ENCODE data around the gene L2HGDH.

Gene L2HGDH

DNA sequence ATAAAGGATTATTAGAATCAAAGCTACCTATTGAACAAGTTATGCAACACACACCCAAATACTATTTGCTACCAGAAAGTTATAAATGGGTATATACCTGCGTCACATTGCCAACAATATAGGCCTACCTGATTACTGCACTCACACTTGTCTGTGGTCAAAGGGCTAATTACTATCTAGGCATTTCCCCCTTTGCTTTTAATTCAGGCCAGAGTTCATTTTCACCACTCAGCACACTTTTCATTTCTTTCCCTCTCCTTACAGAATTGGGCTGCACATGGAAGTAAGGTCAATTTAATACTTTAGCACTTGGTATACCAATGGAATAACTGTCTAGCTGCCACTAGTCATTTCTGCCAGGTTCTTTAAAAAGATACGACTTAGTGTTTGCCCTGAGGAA is 82.3 kb downstream of the L2HGDH start:
- DNase-seq (ENCODE audit: low read depth in 3 of 3) = no peak

GRCh38 chr14:50228313-50228712 is 83.7 kb downstream of the L2HGDH start:
- no peak for DNase-seq (ENCODE audit: low read depth in 3 of 3)

- no peak for DNase-seq (ENCODE audit: low read depth in 3 of 3)
Measured at GRCh38 chr14:50225974-50226297, 86.1 kb downstream of the L2HGDH start.

- DNase-seq (ENCODE audit: low read depth in 3 of 3) = no peak
Measured at GRCh38 chr14:50225067-50225973, 86.7 kb downstream of the L2HGDH start.

DNA sequence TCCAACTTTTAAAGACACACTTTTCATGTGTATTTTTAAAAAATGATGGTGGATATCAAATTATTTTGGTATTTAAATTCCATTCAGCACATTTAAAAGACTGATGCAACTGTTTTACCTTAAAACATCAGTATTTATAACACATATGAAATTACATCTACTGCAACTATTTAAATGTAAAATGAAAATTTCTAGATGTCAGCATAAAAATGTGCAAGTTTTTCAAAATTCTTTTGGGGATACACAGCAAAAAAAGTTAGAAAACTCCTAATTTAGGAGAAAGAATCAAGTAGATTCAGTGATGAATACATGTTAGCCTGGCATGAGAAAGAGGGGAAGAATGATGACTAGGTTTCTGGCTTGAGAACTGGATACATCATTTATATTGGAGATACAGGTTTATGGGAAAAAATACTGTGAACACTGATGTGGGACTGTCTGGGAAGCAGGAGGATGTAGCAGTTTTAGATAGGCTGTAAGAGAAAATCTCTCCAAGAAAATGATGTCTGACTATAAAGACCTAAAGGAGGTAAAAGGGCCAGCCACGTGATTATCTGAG is 89.9 kb downstream of the L2HGDH start:
- no peak for DNase-seq (ENCODE audit: low read depth in 3 of 3)

- no peak for DNase-seq (ENCODE audit: low read depth in 3 of 3)
Measured at GRCh38 chr14:50218501-50218900, 93.5 kb downstream of the L2HGDH start.

- no peak for DNase-seq (ENCODE audit: low read depth in 3 of 3)
Measured at GRCh38 chr14:50215416-50215815, 96.6 kb downstream of the L2HGDH start.

GRCh38 chr14:50213795-50214194 is 98.2 kb downstream of the L2HGDH start:
- DNase-seq (ENCODE audit: low read depth in 3 of 3) = no peak

GRCh38 chr14:50212726-50213125 is 99.3 kb downstream of the L2HGDH start:
- no peak for DNase-seq (ENCODE audit: low read depth in 3 of 3)

DNA sequence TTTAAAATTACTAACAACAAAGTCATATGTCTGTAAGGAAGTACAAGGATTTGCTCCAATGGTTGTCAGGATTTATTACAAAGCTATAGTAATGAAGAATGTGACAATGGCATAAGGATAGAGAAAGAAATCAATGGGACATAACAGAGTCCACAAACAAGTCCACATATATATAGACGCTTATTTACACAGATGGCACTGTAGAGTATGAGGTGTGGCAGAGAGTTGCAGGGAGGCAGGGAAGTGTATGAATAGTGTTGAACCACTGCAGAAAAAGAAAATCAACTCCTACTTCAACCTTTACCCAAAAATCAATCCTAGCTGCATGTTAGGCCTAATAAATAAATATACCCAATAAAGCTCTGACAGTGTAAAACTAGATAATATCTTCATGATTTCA is 102.0 kb downstream of the L2HGDH start:
- DNase-seq (ENCODE audit: low read depth in 3 of 3) = no peak

DNA sequence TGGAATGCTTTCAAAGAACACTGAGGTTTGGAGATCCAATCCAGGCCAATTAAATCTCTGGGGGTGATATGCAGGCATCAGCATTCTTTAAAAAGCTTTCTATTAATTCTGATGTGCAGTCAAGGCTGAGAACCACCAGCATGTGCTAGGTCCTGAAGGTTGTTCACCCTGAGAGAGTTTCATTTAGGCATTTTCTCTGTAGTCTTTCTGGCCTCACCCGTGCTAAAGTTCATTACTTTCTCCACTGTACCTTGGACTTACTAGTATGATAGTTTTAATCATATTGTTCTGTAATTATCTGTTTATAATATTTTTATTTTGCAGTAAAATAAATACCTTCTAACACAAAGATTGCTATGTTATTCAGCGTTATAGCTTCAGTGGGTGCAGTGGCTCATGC is 113.5 kb downstream of the L2HGDH start:
- DNase-seq (ENCODE audit: low read depth in 3 of 3) = no peak

DNA sequence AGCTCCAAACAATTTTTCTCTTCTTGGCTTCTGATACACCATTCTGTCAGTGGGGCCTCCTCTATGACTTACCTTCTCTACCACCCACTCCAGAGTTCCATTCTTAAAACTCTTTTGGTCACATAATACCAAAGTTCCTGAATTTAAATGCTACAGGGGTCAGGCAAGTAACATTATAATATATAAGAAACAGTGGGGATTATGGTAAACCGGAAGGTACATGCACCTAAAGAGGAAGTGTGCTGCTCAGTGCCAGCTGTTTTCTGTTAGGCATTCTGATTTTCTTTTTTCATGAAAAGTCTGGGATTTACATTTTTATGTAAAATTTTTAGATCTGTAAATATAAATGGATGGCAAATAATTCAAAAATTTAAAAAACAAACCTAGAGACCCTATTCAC is 120.5 kb downstream of the L2HGDH start:
- DNase-seq (ENCODE audit: low read depth in 3 of 3) = no peak
